Sigmoid colon (tissue), 4 donors: ENCODE data around the gene BOLA3.

Experiments used
- CTCF ChIP-seq, 4 experiments: fragments of 450-650 bp in 3 of 4; fragments of 200-600 bp in 1 of 4; IDR thresholded peaks; one replicate each; pipeline ENCODE4 v1.5.1; 2016 to 2019; ENCODE audit warnings: antibody characterized with exemption in 4 of 4, mild to moderate bottlenecking in 3 of 4, moderate library complexity in 2 of 4
- EP300 ChIP-seq, 4 donors: sonication (generic); formaldehyde crosslinking; IDR thresholded peaks; one replicate each; pipeline ENCODE4 v1.6.1; 2017; ENCODE audit warnings: antibody characterized with exemption in 4 of 4
- POLR2A ChIP-seq, 2 donors: fragments of 450-650 bp; IDR thresholded peaks; one replicate each; pipeline ENCODE4 v1.6.1; 2016; ENCODE audit warnings: antibody characterized with exemption in 2 of 2, mild to moderate bottlenecking in 2 of 2, moderate library complexity in 2 of 2

- no peak for TF ChIP-seq POLR2A (IDR thresholded peaks at IDR 0.05)
- TF ChIP-seq EP300 (IDR thresholded peaks at IDR 0.05): no peak
- TF ChIP-seq CTCF (IDR thresholded peaks at IDR 0.05): no peak
Observed at GRCh38 chr2:74093426-74093825, 54.3 kb downstream of the BOLA3 start.
